NB4 (cell line): ENCODE measurements around the gene MTHFD2L.

Experiments used
- DNase-seq: peaks from one replicate; pipeline ENCODE4 v3.0.0; 2010; ENCODE audit warnings: low read depth
- H3K4me3 ChIP-seq: one replicate; pipeline ENCODE4 v1.5.1; 2011; ENCODE audit warnings: mild to moderate bottlenecking, low read depth, low read length, moderate library complexity
- CTCF ChIP-seq: IDR thresholded peaks from one replicate; pipeline ENCODE4 v1.5.1; 2012; ENCODE audit warnings: low read depth, low read length
- MAX ChIP-seq: IDR thresholded peaks from 2 replicates; pipeline ENCODE4 v1.6.1; 2011; ENCODE audit warnings: low read depth, low read length
- MYC ChIP-seq: IDR thresholded peaks from 2 replicates; pipeline ENCODE4 v1.6.1; 2011; ENCODE audit warnings: low read depth, low read length
- POLR2A ChIP-seq: IDR thresholded peaks from 2 replicates; pipeline ENCODE4 v1.6.1; 2011; ENCODE audit warnings: mild to moderate bottlenecking; ENCODE audit not compliant: insufficient read length; ENCODE audit errors: extremely low read depth

The MTHFD2L gene

GRCh38 chr4:74178798-74179197 lies 20.9 kb downstream of the MTHFD2L start:
- TF ChIP-seq POLR2A: no peak
- TF ChIP-seq MYC: no peak
- no peak for TF ChIP-seq CTCF
- no peak for DNase-seq
- no peak overlapping the region for H3K4me3 ChIP-seq

GRCh38 chr4:74181219-74181618 lies 23.3 kb downstream of the MTHFD2L start:
- H3K4me3 ChIP-seq: no peak overlapping the region
- TF ChIP-seq MYC (no peak), POLR2A (no peak), MAX (no peak), CTCF (no peak)
- DNase-seq: no peak

GRCh38 chr4:74188912-74189311 lies 31.0 kb downstream of the MTHFD2L start:
- DNase-seq: no peak
- TF ChIP-seq MAX (no peak), MYC (no peak), POLR2A (no peak), CTCF (no peak)
- H3K4me3 ChIP-seq: no peak overlapping the region

GRCh38 chr4:74189331-74190043 lies 31.6 kb downstream of the MTHFD2L start:
- no peak overlapping the region for H3K4me3 ChIP-seq
- TF ChIP-seq MAX (no peak), CTCF (peak; percentile 46)
- DNase-seq: peak; percentile 57

GRCh38 chr4:74190332-74190731 lies 32.4 kb downstream of the MTHFD2L start:
- TF ChIP-seq MAX: no peak
- no peak for DNase-seq

GRCh38 chr4:74190919-74191397 lies 33.0 kb downstream of the MTHFD2L start:
- DNase-seq: no peak

More at GRCh38 chr4:74190332-74190731, 32.4 kb downstream of the MTHFD2L start:
- no peak overlapping the region for H3K4me3 ChIP-seq

More at GRCh38 chr4:74190919-74191397, 33.0 kb downstream of the MTHFD2L start:
- no peak overlapping the region for H3K4me3 ChIP-seq
- TF ChIP-seq CTCF: no peak
- no peak for TF ChIP-seq MAX
- no peak for TF ChIP-seq MYC
- TF ChIP-seq POLR2A: no peak
